ENCODE results near the gene MMP12.

GRCh38 chr11:102850973-102851745, 23.6 kb downstream of the MMP12 start:
- TF ChIP-seq, protein P1, sequence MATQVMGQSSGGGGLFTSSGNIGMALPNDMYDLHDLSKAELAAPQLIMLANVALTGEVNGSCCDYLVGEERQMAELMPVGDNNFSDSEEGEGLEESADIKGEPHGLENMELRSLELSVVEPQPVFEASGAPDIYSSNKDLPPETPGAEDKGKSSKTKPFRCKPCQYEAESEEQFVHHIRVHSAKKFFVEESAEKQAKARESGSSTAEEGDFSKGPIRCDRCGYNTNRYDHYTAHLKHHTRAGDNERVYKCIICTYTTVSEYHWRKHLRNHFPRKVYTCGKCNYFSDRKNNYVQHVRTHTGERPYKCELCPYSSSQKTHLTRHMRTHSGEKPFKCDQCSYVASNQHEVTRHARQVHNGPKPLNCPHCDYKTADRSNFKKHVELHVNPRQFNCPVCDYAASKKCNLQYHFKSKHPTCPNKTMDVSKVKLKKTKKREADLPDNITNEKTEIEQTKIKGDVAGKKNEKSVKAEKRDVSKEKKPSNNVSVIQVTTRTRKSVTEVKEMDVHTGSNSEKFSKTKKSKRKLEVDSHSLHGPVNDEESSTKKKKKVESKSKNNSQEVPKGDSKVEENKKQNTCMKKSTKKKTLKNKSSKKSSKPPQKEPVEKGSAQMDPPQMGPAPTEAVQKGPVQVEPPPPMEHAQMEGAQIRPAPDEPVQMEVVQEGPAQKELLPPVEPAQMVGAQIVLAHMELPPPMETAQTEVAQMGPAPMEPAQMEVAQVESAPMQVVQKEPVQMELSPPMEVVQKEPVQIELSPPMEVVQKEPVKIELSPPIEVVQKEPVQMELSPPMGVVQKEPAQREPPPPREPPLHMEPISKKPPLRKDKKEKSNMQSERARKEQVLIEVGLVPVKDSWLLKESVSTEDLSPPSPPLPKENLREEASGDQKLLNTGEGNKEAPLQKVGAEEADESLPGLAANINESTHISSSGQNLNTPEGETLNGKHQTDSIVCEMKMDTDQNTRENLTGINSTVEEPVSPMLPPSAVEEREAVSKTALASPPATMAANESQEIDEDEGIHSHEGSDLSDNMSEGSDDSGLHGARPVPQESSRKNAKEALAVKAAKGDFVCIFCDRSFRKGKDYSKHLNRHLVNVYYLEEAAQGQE (IDR thresholded peaks at IDR 0.05; ENCODE audit: insufficient read depth in 1 of 2, low read depth in 2 of 2, low read length in 1 of 2), result no peak
- TF ChIP-seq CTCF (IDR thresholded peaks at IDR 0.05), result no peak
